GM12872 (cell line): ENCODE results near the gene C4BPA.

Experiments
- CTCF ChIP-seq: IDR thresholded peaks from 3 replicates; pipeline ENCODE4 v1.5.1; 2011; ENCODE audit warnings: low read depth, mild to moderate bottlenecking, low read length, moderate library complexity; ENCODE audit not compliant: insufficient read depth

Gene C4BPA

GRCh38 chr1:207088161-207088560 lies 15.9 kb upstream of the C4BPA start:
- TF ChIP-seq CTCF, result no peak

GRCh38 chr1:207088701-207089626 lies 15.1 kb upstream of the C4BPA start, which contains the start of gene C4BPB:
Gene C4BPB (plus strand): TSS chr1:207088860. CDS start chr1:207089532, 672 bp downstream.
- no peak for TF ChIP-seq CTCF

GRCh38 chr1:207089627-207090355 lies 14.2 kb upstream of the C4BPA start:
- no peak for TF ChIP-seq CTCF

- no peak for TF ChIP-seq CTCF
Measured at GRCh38 chr1:207091200-207091908, 12.7 kb upstream of the C4BPA start.

- no peak for TF ChIP-seq CTCF
Measured at GRCh38 chr1:207093944-207094343, 10.1 kb upstream of the C4BPA start.

GRCh38 chr1:207097871-207098324 lies 6.1 kb upstream of the C4BPA start:
- TF ChIP-seq CTCF, result no peak

GRCh38 chr1:207101720-207102119 lies 2.3 kb upstream of the C4BPA start:
- TF ChIP-seq CTCF, result no peak
